Measurements from ENCODE around the gene OTUB2.
A peak's percentile ranks its signal among the peaks of the same experiment; 100 is the strongest.

The OTUB2 gene

DNA sequence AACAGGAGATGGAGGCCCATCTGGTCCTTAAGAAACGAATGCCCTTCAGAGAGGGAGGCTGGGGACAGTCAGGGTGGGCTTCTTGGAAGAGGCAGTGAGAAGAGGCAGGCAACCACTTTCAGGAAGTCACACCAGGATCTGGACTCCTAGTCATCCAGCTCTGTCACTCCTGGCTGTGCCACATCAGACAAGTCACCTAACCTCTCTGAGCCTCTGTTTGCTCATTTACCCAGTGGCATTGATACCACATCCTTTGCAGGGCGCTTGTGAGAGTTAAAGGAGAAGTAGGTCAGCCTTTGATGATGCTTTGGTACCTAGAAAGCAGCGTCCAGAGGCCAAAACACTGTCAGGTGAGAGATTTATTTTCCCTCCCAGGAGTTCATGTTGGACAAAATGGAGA lies 17.9 kb upstream of the OTUB2 start:
- DNase-seq (ENCODE audit: low spot score), result no peak
- POLR2A ChIA-PET (ENCODE audit: low non-redundant PET), result no interaction called here
- TF ChIP-seq, protein P1, sequence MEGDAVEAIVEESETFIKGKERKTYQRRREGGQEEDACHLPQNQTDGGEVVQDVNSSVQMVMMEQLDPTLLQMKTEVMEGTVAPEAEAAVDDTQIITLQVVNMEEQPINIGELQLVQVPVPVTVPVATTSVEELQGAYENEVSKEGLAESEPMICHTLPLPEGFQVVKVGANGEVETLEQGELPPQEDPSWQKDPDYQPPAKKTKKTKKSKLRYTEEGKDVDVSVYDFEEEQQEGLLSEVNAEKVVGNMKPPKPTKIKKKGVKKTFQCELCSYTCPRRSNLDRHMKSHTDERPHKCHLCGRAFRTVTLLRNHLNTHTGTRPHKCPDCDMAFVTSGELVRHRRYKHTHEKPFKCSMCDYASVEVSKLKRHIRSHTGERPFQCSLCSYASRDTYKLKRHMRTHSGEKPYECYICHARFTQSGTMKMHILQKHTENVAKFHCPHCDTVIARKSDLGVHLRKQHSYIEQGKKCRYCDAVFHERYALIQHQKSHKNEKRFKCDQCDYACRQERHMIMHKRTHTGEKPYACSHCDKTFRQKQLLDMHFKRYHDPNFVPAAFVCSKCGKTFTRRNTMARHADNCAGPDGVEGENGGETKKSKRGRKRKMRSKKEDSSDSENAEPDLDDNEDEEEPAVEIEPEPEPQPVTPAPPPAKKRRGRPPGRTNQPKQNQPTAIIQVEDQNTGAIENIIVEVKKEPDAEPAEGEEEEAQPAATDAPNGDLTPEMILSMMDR (conservative IDR thresholded peaks at IDR 0.05; ENCODE audit: low read depth), result no peak
- CTCF ChIA-PET, result no interaction called here
- no peak overlapping the region for H3K27ac ChIP-seq

DNA sequence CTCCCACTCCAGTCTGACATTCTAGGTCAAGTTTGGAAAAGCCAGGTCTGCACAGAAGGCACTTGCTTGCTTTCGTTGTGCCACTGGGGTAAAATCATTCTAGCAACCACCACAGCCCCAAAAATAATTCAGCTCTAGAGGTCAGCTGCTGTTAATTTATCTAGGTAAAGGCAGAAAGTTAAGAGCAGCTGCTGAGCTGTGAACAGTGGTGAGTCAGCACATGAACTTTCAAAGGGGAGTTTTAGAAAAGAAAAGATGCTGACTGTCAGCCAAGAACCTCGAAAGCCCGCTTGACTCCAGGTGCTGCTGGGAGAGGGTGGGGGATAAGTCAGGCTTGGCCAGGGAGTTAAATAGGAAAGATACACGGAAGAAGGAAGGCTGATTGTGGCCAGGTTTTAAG lies 16.4 kb upstream of the OTUB2 start:
- ChIA-PET POLR2A (ENCODE audit: low non-redundant PET) (no interaction called here), CTCF (interaction anchor here (0.6 kb wide), 1 partner anchor 156 kb away, joined by 3 read pairs; no protein-coding TSS in a partner anchor)
- TF ChIP-seq, protein P1 (conservative IDR thresholded peaks at IDR 0.05; ENCODE audit: low read depth), result no peak
- peak; percentile 73 for DNase-seq (ENCODE audit: low spot score)
- peak overlapping the region; percentile 34 for H3K27ac ChIP-seq

DNA sequence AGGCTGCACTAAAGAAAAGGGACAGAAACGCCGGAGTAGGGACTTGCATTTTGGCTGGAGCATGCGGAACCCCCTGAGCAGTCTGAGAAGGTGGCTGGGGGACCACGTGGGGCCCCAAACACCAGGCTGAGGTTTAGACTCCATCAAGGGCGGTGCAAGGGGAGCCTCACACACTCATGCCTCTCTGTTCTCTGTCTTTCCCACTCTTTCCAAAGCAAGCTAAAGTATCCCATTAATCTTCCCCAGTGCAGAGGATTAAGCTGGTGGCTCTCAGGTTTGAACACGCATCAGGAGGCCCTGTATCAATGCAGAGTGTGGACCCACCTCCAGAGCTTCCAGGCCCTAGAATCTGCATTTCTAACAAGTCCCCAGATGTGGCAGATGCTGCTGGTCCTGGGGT lies 15.5 kb upstream of the OTUB2 start:
- POLR2A ChIA-PET (ENCODE audit: low non-redundant PET), result no interaction called here
- CTCF ChIA-PET, result interaction anchor here (0.6 kb wide), 2 partner anchors 31 to 87 kb away, joined by 3 to 4 read pairs; no protein-coding TSS in a partner anchor

DNA sequence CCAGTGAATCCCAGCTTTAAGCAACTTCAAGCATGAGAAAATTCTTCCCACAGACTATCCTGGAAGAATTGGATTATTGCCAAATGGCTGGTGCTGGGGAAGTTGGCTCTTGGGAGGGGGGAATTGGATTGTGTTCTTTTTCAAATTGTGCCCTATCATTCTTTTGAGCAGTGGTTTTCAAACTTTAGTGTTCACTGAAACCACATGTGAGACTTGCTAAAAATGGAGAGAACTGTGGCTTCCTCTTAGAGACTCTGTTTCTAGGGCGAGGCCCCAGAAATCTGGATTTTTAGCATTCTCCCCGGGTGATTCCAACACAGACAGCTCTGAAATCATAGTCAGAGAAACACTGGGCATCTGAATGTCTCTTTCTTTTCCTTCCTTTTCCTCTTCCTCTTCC lies 14.3 kb upstream of the OTUB2 start:
- ChIA-PET CTCF (interaction anchor here (0.7 kb wide), 1 partner anchor 14 kb away, joined by 3 read pairs; no protein-coding TSS in a partner anchor), POLR2A (ENCODE audit: low non-redundant PET) (no interaction called here)
- TF ChIP-seq, protein P1 (conservative IDR thresholded peaks at IDR 0.05; ENCODE audit: low read depth), result no peak
- peak; percentile 41 for DNase-seq (ENCODE audit: low spot score)
- no peak overlapping the region for H3K27ac ChIP-seq

More for the DNA sequence above, 15.5 kb upstream of the OTUB2 start:
- H3K27ac ChIP-seq, result no peak overlapping the region
- DNase-seq (ENCODE audit: low spot score), result no peak
- TF ChIP-seq, protein P1 (conservative IDR thresholded peaks at IDR 0.05; ENCODE audit: low read depth), result no peak

DNA sequence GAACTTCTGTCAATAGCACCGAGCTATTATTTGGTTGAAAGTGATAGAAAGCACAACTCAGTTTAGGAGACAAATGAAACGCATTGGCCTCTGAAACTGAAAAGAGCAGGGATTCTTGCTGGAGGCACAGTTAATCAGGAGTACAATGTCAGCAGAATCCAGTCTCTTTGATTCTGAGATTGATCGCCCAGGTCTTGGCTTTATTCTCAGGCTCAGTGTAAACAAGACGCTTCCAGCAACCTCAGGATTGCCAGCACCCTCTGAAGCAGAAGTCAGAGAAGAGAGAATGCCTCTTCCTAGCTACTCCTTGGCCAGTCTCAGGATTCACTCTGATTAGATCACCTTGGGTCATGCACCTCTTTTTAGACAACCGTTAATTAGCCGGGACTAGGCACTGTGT lies 11.8 kb upstream of the OTUB2 start:
- POLR2A ChIA-PET (ENCODE audit: low non-redundant PET), result no interaction called here
- TF ChIP-seq, protein P1 (conservative IDR thresholded peaks at IDR 0.05; ENCODE audit: low read depth), result no peak
- CTCF ChIA-PET, result no interaction called here

DNA sequence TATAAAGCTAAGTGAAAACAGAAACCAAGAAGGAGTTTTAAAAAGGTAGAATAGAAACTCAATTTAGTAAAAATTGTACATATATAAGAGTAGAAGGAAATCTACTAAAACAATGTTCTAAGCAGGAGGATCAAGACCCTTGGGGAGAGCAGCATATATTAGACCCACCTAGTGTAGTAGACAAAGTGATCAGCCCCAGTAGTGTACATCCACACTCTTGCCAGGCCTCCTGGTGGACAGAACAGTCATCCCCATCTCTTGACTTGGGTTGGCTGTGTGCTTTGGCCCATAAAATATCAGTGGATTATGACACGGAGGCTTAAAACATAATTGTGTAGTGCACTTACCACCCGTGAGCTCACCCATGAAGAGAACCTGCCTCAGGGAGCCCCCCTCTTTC lies 10.9 kb upstream of the OTUB2 start:
- CTCF ChIA-PET, result no interaction called here
- no peak for DNase-seq (ENCODE audit: low spot score)
- H3K27ac ChIP-seq, result no peak overlapping the region
- TF ChIP-seq, protein P1 (conservative IDR thresholded peaks at IDR 0.05; ENCODE audit: low read depth), result no peak
- POLR2A ChIA-PET (ENCODE audit: low non-redundant PET), result no interaction called here

More for the DNA sequence above, 11.8 kb upstream of the OTUB2 start:
- DNase-seq (ENCODE audit: low spot score), result no peak
- no peak overlapping the region for H3K27ac ChIP-seq

Measured in RWPE1 (cell line).